ENCODE results near the gene CSF3R.
"Not testable (repeated sequence)": the region's sequence is repeated elsewhere in the genome, so short reads cannot be mapped to it uniquely, and the experiment has no call there.

CSF3R gene

DNA sequence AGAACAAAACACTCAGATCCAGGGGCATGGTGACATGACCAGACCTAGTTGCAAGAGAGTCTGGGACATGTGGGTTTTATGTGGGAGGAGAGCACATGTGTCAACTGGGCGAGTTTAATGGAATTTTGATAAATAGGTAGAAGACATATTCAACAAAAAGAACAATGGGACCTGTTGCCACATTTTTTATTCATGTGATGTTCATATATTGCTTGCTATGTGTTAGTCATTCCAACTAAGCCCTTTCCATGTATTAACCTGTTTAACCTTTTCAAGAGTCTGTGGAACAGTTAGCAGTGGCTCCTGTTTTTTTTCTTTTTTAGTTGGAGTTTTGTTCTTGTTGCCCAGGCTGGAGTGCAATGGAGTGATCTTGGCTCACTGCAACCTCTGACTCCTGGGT lies 30.1 kb upstream of the CSF3R start:
- no peak for DNase-seq

- DNase-seq = no peak
These were observed 29.4 kb upstream of the CSF3R start for GRCh38 chr1:36511804-36512798.

- not testable (repeated sequence) for DNase-seq
These were observed 28.5 kb upstream of the CSF3R start for GRCh38 chr1:36511220-36511619.

- DNase-seq = no peak
These were observed 27.7 kb upstream of the CSF3R start for GRCh38 chr1:36510418-36510817.

DNA sequence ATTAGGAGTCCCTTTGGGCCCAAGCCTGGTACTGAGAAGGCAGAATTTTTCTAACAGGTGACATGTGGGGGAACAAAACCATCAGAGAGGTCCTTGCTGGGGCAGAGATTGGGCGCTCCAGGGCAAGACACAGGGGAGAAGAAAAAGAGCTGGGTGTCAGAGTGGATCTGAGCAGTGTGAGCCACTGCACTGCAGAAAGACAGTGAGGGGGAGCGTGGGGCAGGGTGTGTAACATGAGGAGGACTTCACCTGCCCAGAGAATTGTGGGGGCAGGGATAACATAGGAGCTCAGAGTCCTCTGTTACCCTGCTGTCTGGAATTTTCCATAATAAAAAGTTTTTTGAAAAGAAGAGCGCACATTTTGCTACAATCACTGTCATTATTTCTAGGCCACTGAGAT lies 25.5 kb upstream of the CSF3R start:
- no peak for DNase-seq

- no peak for DNase-seq
These were observed 23.7 kb upstream of the CSF3R start for GRCh38 chr1:36506276-36506920.

DNA sequence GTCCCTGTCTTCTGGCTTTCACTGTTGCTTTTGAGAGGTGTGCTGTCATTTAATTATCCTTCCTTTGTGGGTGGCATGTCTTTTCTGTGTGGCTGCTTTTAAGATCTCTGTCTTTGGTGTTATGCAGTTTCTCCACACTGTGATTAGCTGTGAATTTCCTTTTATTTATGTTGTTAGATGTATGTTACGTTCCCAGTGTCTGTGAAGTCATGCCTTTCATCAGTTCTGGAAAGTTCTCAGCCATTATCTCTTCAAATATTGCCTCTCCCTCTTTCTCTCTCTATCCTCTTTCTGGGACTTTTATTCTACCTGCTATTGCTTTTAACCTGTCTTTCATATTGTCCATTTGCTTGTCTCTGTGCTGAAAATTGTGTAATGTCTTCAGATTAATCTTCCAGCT lies 21.0 kb upstream of the CSF3R start:
- no peak for DNase-seq

GRCh38 chr1:36503159-36503558 lies 20.4 kb upstream of the CSF3R start:
- DNase-seq = no peak

- no peak for DNase-seq
These were observed 19.9 kb upstream of the CSF3R start for GRCh38 chr1:36502616-36503015.

GRCh38 chr1:36501911-36502310 lies 19.2 kb upstream of the CSF3R start:
- not testable (repeated sequence) for DNase-seq

GRCh38 chr1:36497207-36497606 lies 14.5 kb upstream of the CSF3R start:
- DNase-seq = no peak

GRCh38 chr1:36494971-36495370 lies 12.3 kb upstream of the CSF3R start:
- DNase-seq = no peak

DNA sequence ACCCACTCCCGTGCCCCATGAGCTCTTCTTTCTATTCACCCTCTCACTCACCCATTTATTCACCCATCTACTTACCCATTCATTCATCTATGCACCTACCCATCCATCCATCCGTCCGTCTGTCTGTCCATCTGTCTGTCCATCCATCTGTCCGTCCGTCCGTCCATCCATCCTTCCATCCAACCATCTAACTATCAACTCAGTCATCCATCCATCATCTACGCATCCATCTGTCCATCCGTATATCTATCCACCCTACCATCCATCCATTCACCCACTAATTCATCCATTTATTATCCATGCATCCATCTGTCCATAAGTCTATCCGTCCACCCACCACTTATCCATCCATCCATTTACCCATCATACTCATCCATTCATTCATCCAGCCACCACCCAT lies 10.8 kb upstream of the CSF3R start:
- DNase-seq = no peak

DNA sequence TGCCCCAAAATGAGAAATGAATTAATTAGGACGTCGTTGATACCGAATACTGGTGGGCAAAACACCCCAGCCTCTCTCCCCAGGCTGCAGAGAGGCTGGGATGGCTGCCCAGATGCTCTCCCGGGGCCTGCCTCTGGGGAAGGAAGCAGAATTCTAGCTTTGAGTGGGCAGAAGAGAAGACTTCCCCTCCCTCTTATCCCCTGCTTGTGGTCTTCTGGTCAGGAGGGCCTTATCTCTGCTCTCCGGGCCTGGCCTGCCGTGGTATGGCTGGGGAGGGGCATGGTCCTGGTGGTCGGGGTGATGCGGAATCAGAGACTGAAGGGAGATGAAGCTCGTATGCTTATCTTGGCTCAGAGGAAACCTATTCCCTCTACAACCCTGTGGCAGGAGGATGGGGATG lies 9.8 kb upstream of the CSF3R start:
- no peak for DNase-seq

DNA sequence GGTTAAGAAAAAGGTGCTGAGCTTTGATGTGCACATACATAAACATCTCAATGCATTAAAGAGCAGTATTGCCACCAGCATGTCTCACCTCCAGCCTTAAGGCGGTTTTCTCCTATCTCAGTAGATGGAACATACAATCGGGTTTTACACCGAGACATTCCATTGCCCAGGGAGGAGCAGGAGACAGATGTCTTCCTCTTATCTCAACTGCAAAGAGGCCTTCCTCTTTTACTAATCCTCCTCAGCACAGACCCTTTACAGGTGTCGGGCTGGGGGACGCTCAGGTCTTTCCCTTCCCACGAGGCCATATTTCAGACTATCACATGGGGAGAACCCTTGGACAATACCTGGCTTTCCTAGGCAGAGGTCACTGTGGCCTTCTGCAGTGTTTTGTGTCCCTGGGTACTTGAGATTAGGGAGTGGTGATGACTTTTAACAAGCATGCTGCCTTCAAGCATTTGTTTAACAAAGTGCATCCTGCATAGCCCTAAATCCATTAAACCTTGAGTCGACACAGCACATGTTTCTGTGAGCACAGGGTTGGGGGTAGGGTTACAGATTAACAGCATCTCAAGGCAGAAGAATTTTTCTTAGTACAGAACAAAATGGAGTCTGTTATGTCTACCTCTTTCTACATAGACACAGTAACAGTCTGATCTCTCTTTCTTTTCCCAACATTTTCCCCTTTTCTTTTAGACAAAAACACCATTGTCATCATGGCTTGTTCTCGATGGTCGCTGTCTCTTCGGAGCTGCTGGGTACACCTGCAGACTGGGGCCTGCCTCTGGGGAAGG lies 6.7 kb upstream of the CSF3R start:
- not testable (repeated sequence) for DNase-seq

GRCh38 chr1:36487906-36488305 lies 5.2 kb upstream of the CSF3R start:
- no peak for DNase-seq

DNA sequence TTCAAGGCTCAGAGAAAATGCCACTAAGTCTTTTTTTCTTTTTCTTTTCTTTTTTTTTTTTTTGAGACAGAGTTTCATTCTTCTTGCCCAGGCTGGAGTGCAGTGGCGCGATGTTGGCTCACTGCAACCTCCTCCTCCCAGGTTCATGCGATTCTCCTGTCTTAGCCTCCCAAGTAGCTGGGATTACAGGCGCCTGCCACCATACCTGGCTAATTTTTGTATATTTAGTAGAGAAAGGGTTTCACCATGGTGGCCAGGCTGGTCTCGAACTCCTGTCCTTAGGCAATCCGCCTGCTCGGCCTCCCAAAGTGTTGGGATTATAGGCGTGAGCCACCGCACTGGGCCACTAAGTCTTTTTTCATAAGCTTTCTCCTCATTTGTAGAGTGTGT lies 4.6 kb upstream of the CSF3R start:
- DNase-seq = not testable (repeated sequence)

- DNase-seq = peak; percentile 92
These were observed 4.0 kb upstream of the CSF3R start for GRCh38 chr1:36486439-36487335.

GRCh38 chr1:36486093-36486438 lies 3.4 kb upstream of the CSF3R start:
- no peak for DNase-seq

DNA sequence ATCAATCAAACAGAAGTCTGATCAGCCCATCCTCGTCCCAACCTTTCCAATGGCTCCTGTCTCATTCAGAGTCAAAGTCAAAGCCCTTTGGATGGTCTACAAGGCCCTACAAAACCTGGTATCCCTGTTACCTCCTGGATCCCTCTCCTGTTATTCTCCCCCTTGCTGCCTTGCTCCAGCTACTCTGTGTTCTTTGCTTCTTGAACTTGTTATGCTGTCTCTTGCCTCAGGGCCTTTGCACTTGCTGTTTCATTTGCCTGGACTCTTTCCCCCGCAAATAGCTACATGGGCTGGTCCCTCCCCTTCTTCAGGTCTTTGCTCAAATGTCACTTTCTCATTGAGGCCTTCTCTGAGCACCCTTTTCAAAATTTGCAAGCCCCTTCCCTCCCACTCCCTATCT lies 1.4 kb upstream of the CSF3R start:
- DNase-seq = no peak

DNA sequence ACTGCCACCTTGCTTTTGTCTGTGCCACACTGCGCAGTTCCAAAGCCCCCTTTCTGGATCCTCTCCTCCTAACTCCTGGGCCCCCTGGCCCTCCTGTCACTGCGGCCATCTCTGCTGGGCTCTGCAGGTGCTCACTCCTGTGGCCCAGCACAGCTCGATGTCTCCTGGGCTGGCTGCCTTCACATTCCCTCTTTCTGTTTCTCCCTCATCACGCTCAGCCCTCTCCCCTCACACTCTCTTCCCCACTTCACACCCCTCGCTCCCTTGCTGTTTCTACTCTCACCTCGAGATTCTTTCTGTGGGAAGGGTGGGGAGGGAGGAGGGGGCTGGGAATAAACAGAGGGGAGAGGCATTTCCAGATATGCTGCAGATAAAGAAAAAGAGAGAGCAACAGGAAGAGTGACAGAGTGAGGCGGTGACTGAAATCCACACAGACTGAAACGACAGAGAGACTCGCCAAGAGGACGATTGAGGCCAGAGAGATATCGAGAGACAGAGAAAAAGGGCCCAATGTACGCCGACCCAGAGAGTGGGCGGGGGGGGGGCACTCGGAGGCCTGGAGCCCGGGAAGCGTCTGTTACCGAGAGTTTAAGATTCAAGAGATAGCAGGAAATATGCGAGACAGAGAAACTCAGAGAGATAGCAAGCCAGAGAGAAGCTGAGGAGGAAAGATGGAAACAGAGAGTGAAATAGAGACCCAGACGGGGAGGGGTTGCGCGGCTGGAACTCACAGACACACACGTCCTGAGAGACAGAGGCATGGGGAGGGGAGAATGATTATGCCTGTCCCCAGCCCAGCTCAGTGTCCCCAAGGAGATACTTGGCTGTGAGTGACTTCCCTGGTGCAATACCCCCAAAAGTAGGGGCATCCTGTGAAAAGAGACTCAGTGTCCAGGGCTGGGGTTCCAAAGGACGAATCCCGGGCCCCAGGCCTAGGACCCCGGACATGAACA lies 666 bp downstream of the CSF3R start:
- no peak for DNase-seq
